Activated naive CD4-positive, alpha-beta T cell treated with anti-CD3 and anti-CD28 coated beads for 36 hours (primary cell): ENCODE results near the gene CDK9. TPM values are rescaled to one million over a fixed set of nuclear protein-coding genes. Genes with fewer than 3 reads are reported as not detected.

Experiments
- CTCF ChIA-PET: fragments of 350-600 bp; sonication (Branson Sonifier 250); formaldehyde crosslinking; loops from one replicate; lab custom pipeline; 2021; ENCODE audit warnings: antibody characterized with exemption; lab: Charles Lee
- DNase-seq: peaks from one replicate; pipeline ENCODE4 v3.0.0-alpha.2; 2020
- H3K27ac Mint-ChIP-seq: one replicate; pipeline ENCODE4 v1.8.0; 2021; ENCODE audit warnings: mild to moderate bottlenecking, mixed read lengths
- H3K27me3 Mint-ChIP-seq: one replicate; pipeline ENCODE4 v1.8.0; 2021; ENCODE audit warnings: low read depth, mixed read lengths
- H3K36me3 Mint-ChIP-seq: one replicate; pipeline ENCODE4 v1.8.0; 2021; ENCODE audit warnings: low read depth, mixed read lengths
- H3K4me1 Mint-ChIP-seq: one replicate; pipeline ENCODE4 v1.8.0; 2021; ENCODE audit warnings: low read depth, mixed read lengths
- H3K4me3 Mint-ChIP-seq: one replicate; pipeline ENCODE4 v1.8.0; 2021; ENCODE audit warnings: mild to moderate bottlenecking, moderate library complexity, mixed read lengths
- H3K9me3 Mint-ChIP-seq: one replicate; pipeline ENCODE4 v1.8.0; 2021; ENCODE audit warnings: mixed read lengths
- intact Hi-C: fragments of 100-400 bp; cut with micrococcal nuclease; formaldehyde crosslinking; loops from one replicate; pipeline ENCODE4 v1.15.1; 2023
- total RNA-seq, 2 experiments: library from RNA; stranded (reverse); gene quantifications; one replicate each; pipeline ENCODE4 v1.2.3, GENCODE V29; 2021

Gene CDK9
- 10 to 100 TPM; 64.6 to 73.6 TPM for total RNA-seq

GRCh38 chr9:127785933-127786772 is at the start of gene CDK9:
CDK9 (plus strand) TSS chr9:127786034; CDS start chr9:127786149, 115 bp downstream.
- peak; percentile 93 for DNase-seq
- Mint-ChIP-seq H3K27me3 (no peaks in the 10 kb centered on the region), H3K4me1 (peaks cover 66% of the 10 kb centered on the region), H3K9me3 (no peaks in the 10 kb centered on the region), H3K27ac (peak within 1 kb of the TSS; percentile 91), H3K36me3 (peaks cover 35% of the 10 kb centered on the region), H3K4me3 (peak within 1 kb of the TSS; percentile 95)
- CTCF ChIA-PET, result interaction anchor here (0.5 to 5.0 kb wide), 12 partner anchors 11 to 254 kb away, joined by 3 to 52 read pairs (median 4); partner anchors contain the start of gene TOR2A
- intact Hi-C loops, result loop anchor here (1.0 to 2.0 kb wide), 7 partner anchors 10 to 135 kb away; partner anchors contain the start of genes FPGS, ST6GALNAC4 and TOR2A

GRCh38 chr9:127738666-127739065 is 47.2 kb upstream of the CDK9 start:
- intact Hi-C loops, result no loop called here
- H3K36me3 Mint-ChIP-seq, result peaks cover 8% of the 10 kb centered on the region
- peaks cover 11% of the 10 kb centered on the region for H3K4me1 Mint-ChIP-seq
- no peaks in the 10 kb centered on the region for H3K9me3 Mint-ChIP-seq
- H3K27me3 Mint-ChIP-seq, result no peaks in the 10 kb centered on the region
- no peak for DNase-seq
- no peak overlapping the region for H3K27ac Mint-ChIP-seq
- CTCF ChIA-PET, result interaction anchor here (1.1 kb wide), 1 partner anchor 131 kb away, joined by 3 read pairs; no protein-coding TSS in a partner anchor
- H3K4me3 Mint-ChIP-seq, result no peak overlapping the region

GRCh38 chr9:127739614-127740330 is 46.1 kb upstream of the CDK9 start:
- Mint-ChIP-seq H3K4me1 (peaks cover 4% of the 10 kb centered on the region), H3K27ac (no peak overlapping the region), H3K4me3 (no peak overlapping the region), H3K36me3 (peaks cover 8% of the 10 kb centered on the region), H3K9me3 (no peaks in the 10 kb centered on the region), H3K27me3 (no peaks in the 10 kb centered on the region)
- intact Hi-C loops, result no loop called here
- CTCF ChIA-PET, result interaction anchor here (0.9 to 1.2 kb wide), 2 partner anchors 16 to 129 kb away, joined by 3 read pairs; no protein-coding TSS in a partner anchor
- no peak for DNase-seq

- peaks cover 2% of the 10 kb centered on the region for H3K4me1 Mint-ChIP-seq
- DNase-seq, result no peak
- peaks cover 8% of the 10 kb centered on the region for H3K36me3 Mint-ChIP-seq
- CTCF ChIA-PET, result no interaction called here
- no peak overlapping the region for H3K4me3 Mint-ChIP-seq
- no peak overlapping the region for H3K27ac Mint-ChIP-seq
- no peaks in the 10 kb centered on the region for H3K9me3 Mint-ChIP-seq
- intact Hi-C loops, result no loop called here
- no peaks in the 10 kb centered on the region for H3K27me3 Mint-ChIP-seq
Measured at GRCh38 chr9:127741831-127742434, 43.9 kb upstream of the CDK9 start.

- Mint-ChIP-seq H3K4me1 (peaks cover 4% of the 10 kb centered on the region), H3K4me3 (no peak overlapping the region), H3K27ac (no peak overlapping the region), H3K27me3 (no peaks in the 10 kb centered on the region), H3K36me3 (peaks cover 10% of the 10 kb centered on the region), H3K9me3 (no peaks in the 10 kb centered on the region)
- CTCF ChIA-PET, result no interaction called here
- intact Hi-C loops, result no loop called here
- DNase-seq, result no peak
Measured at GRCh38 chr9:127742435-127743088, 43.3 kb upstream of the CDK9 start.

- no peaks in the 10 kb centered on the region for H3K27me3 Mint-ChIP-seq
- peaks cover 4% of the 10 kb centered on the region for H3K4me1 Mint-ChIP-seq
- intact Hi-C loops, result no loop called here
- DNase-seq, result no peak
- no peak overlapping the region for H3K4me3 Mint-ChIP-seq
- H3K9me3 Mint-ChIP-seq, result no peaks in the 10 kb centered on the region
- no peak overlapping the region for H3K27ac Mint-ChIP-seq
- H3K36me3 Mint-ChIP-seq, result peaks cover 6% of the 10 kb centered on the region
- CTCF ChIA-PET, result interaction anchor here (0.9 to 3.2 kb wide), 6 partner anchors 9 to 177 kb away, joined by 3 to 22 read pairs (median 4); partner anchors contain the start of gene TOR2A
Measured at GRCh38 chr9:127744398-127745110, 41.3 kb upstream of the CDK9 start.

- no peak overlapping the region for H3K4me3 Mint-ChIP-seq
- peaks cover 4% of the 10 kb centered on the region for H3K4me1 Mint-ChIP-seq
- H3K9me3 Mint-ChIP-seq, result no peaks in the 10 kb centered on the region
- peak; percentile 20 for DNase-seq
- peaks cover 11% of the 10 kb centered on the region for H3K36me3 Mint-ChIP-seq
- H3K27ac Mint-ChIP-seq, result peak overlapping the region; percentile 71
- intact Hi-C loops, result no loop called here
- H3K27me3 Mint-ChIP-seq, result no peaks in the 10 kb centered on the region
- CTCF ChIA-PET, result interaction anchor here (0.6 to 1.4 kb wide), 4 partner anchors 10 to 288 kb away, joined by 3 to 4 read pairs (median 4); no protein-coding TSS in a partner anchor
Measured at GRCh38 chr9:127746959-127747569, 38.8 kb upstream of the CDK9 start.

GRCh38 chr9:127749090-127749787 is 36.6 kb upstream of the CDK9 start:
- intact Hi-C loops, result no loop called here
- no peak overlapping the region for H3K27ac Mint-ChIP-seq
- H3K27me3 Mint-ChIP-seq, result no peaks in the 10 kb centered on the region
- no peak overlapping the region for H3K4me3 Mint-ChIP-seq
- no peaks in the 10 kb centered on the region for H3K9me3 Mint-ChIP-seq
- H3K36me3 Mint-ChIP-seq, result peaks cover 9% of the 10 kb centered on the region
- DNase-seq, result no peak
- CTCF ChIA-PET, result no interaction called here
- H3K4me1 Mint-ChIP-seq, result peaks cover 4% of the 10 kb centered on the region

GRCh38 chr9:127751269-127752054 is 34.4 kb upstream of the CDK9 start:
- no peak overlapping the region for H3K4me3 Mint-ChIP-seq
- no peaks in the 10 kb centered on the region for H3K27me3 Mint-ChIP-seq
- DNase-seq, result peak; percentile 24
- no peak overlapping the region for H3K27ac Mint-ChIP-seq
- CTCF ChIA-PET, result no interaction called here
- no peaks in the 10 kb centered on the region for H3K9me3 Mint-ChIP-seq
- peaks cover 9% of the 10 kb centered on the region for H3K36me3 Mint-ChIP-seq
- intact Hi-C loops, result no loop called here
- H3K4me1 Mint-ChIP-seq, result peaks cover 4% of the 10 kb centered on the region

GRCh38 chr9:127753148-127753547 is 32.7 kb upstream of the CDK9 start:
- intact Hi-C loops, result no loop called here
- CTCF ChIA-PET, result no interaction called here
- H3K27ac Mint-ChIP-seq, result no peak overlapping the region
- no peaks in the 10 kb centered on the region for H3K27me3 Mint-ChIP-seq
- no peak for DNase-seq
- no peaks in the 10 kb centered on the region for H3K9me3 Mint-ChIP-seq
- H3K4me3 Mint-ChIP-seq, result no peak overlapping the region
- H3K4me1 Mint-ChIP-seq, result no peaks in the 10 kb centered on the region
- H3K36me3 Mint-ChIP-seq, result peaks cover 7% of the 10 kb centered on the region
